ENCODE measurements around the gene AUTS2. TPM values are rescaled to one million over a fixed set of nuclear protein-coding genes. Genes with fewer than 3 reads are reported as not detected.

AUTS2 gene
- total RNA-seq, 1 donor from 2014 or later = 0.20 TPM

- DNase-seq (ENCODE audit: low read depth, low spot score) = no peak
These were observed 453.5 kb downstream of the AUTS2 start for GRCh38 chr7:70051726-70052125.

- DNase-seq (ENCODE audit: low read depth, low spot score) = no peak
These were observed 454.4 kb downstream of the AUTS2 start for GRCh38 chr7:70052691-70053090.

- no peak for DNase-seq (ENCODE audit: low read depth, low spot score)
These were observed 455.1 kb downstream of the AUTS2 start for GRCh38 chr7:70053421-70053820.

- no peak for DNase-seq (ENCODE audit: low read depth, low spot score)
These were observed 455.7 kb downstream of the AUTS2 start for GRCh38 chr7:70053989-70054388.

- no peak for DNase-seq (ENCODE audit: low read depth, low spot score)
These were observed 458.1 kb downstream of the AUTS2 start for GRCh38 chr7:70056363-70056762.

GRCh38 chr7:70060298-70061068 is 462.2 kb downstream of the AUTS2 start:
- DNase-seq (ENCODE audit: low read depth, low spot score) = no peak

- no peak for DNase-seq (ENCODE audit: low read depth, low spot score)
These were observed 465.1 kb downstream of the AUTS2 start for GRCh38 chr7:70063371-70063770.

- DNase-seq (ENCODE audit: low read depth, low spot score) = no peak
These were observed 465.7 kb downstream of the AUTS2 start for GRCh38 chr7:70063927-70064326.

GRCh38 chr7:70066844-70067243 is 468.6 kb downstream of the AUTS2 start:
- no peak for DNase-seq (ENCODE audit: low read depth, low spot score)

- no peak for DNase-seq (ENCODE audit: low read depth, low spot score)
These were observed 470.3 kb downstream of the AUTS2 start for GRCh38 chr7:70068531-70068930.

- no peak for DNase-seq (ENCODE audit: low read depth, low spot score)
These were observed 471.7 kb downstream of the AUTS2 start for GRCh38 chr7:70069977-70070376.

GRCh38 chr7:70071766-70072165 is 473.5 kb downstream of the AUTS2 start:
- no peak for DNase-seq (ENCODE audit: low read depth, low spot score)

- no peak for DNase-seq (ENCODE audit: low read depth, low spot score)
These were observed 473.9 kb downstream of the AUTS2 start for GRCh38 chr7:70072220-70072619.

GRCh38 chr7:70076325-70076724 is 478.1 kb downstream of the AUTS2 start:
- no peak for DNase-seq (ENCODE audit: low read depth, low spot score)

GRCh38 chr7:70082099-70082611 is 483.9 kb downstream of the AUTS2 start:
- DNase-seq (ENCODE audit: low read depth, low spot score) = no peak

- no peak for DNase-seq (ENCODE audit: low read depth, low spot score)
These were observed 493.1 kb downstream of the AUTS2 start for GRCh38 chr7:70091362-70091761.

- no peak for DNase-seq (ENCODE audit: low read depth, low spot score)
These were observed 494.3 kb downstream of the AUTS2 start for GRCh38 chr7:70092314-70093204.

GRCh38 chr7:70093205-70093904 is 495.1 kb downstream of the AUTS2 start:
- no peak for DNase-seq (ENCODE audit: low read depth, low spot score)

GRCh38 chr7:70094831-70095230 is 496.6 kb downstream of the AUTS2 start:
- no peak for DNase-seq (ENCODE audit: low read depth, low spot score)

GRCh38 chr7:70097645-70098044 is 499.4 kb downstream of the AUTS2 start:
- no peak for DNase-seq (ENCODE audit: low read depth, low spot score)

- no peak for DNase-seq (ENCODE audit: low read depth, low spot score)
These were observed 499.9 kb downstream of the AUTS2 start for GRCh38 chr7:70098133-70098561.

All from pulmonary artery endothelial cell (primary cell).